HG03520 (cell line): Measurements from ENCODE around the gene METTL26.

Source experiments
- ATAC-seq: cut with Tn5 transposase; IDR thresholded peaks from one replicate; pipeline ENCODE4 v1.9.1; 2021; ENCODE audit warnings: mild to moderate bottlenecking, moderate library complexity; ENCODE audit not compliant: unreplicated experiment

The METTL26 gene

GRCh38 chr16:586047-586644 is 50.0 kb downstream of the METTL26 start:
- no peak for ATAC-seq

GRCh38 chr16:585351-585750 is 50.8 kb downstream of the METTL26 start:
- no peak for ATAC-seq
